Duodenal mucosa (tissue), 2 donors: ENCODE measurements around the gene GTPBP10.
"Not testable (repeated sequence)": the region's sequence is repeated elsewhere in the genome, so short reads cannot be mapped to it uniquely, and the experiment has no call there.

Experiments
- H3K27ac ChIP-seq: one replicate; pipeline ENCODE4 v1.7.0; 2013; ENCODE audit warnings: low read depth, low read length
- H3K27me3 ChIP-seq, 2 donors: one replicate each; pipeline ENCODE4 v1.7.0; 2013; ENCODE audit warnings: low read length in 2 of 2, control low read depth in 1 of 2; ENCODE audit not compliant: insufficient read depth in 2 of 2, control insufficient read depth in 1 of 2
- H3K36me3 ChIP-seq, 2 donors: one replicate each; pipeline ENCODE4 v1.7.0; 2013; ENCODE audit warnings: low read length in 2 of 2, control low read depth in 1 of 2; ENCODE audit not compliant: insufficient read depth in 2 of 2, control insufficient read depth in 1 of 2
- H3K4me1 ChIP-seq, 2 donors: one replicate each; pipeline ENCODE4 v1.7.0; 2013; ENCODE audit warnings: low read length in 2 of 2, control low read depth in 1 of 2; ENCODE audit not compliant: insufficient read depth in 2 of 2, control insufficient read depth in 1 of 2
- H3K4me3 ChIP-seq, 2 donors: one replicate each; pipeline ENCODE4 v1.7.0; 2013; ENCODE audit warnings: low read length in 2 of 2, low read depth in 1 of 2
- H3K9ac ChIP-seq, 2 donors: one replicate each; pipeline ENCODE4 v1.7.0; 2013; ENCODE audit warnings: low read length in 2 of 2, low read depth in 1 of 2
- H3K9me3 ChIP-seq, 2 donors: one replicate each; pipeline ENCODE4 v1.7.0; 2013; ENCODE audit warnings: low read length in 2 of 2, control low read depth in 1 of 2; ENCODE audit not compliant: control insufficient read depth in 1 of 2

GTPBP10 gene

DNA sequence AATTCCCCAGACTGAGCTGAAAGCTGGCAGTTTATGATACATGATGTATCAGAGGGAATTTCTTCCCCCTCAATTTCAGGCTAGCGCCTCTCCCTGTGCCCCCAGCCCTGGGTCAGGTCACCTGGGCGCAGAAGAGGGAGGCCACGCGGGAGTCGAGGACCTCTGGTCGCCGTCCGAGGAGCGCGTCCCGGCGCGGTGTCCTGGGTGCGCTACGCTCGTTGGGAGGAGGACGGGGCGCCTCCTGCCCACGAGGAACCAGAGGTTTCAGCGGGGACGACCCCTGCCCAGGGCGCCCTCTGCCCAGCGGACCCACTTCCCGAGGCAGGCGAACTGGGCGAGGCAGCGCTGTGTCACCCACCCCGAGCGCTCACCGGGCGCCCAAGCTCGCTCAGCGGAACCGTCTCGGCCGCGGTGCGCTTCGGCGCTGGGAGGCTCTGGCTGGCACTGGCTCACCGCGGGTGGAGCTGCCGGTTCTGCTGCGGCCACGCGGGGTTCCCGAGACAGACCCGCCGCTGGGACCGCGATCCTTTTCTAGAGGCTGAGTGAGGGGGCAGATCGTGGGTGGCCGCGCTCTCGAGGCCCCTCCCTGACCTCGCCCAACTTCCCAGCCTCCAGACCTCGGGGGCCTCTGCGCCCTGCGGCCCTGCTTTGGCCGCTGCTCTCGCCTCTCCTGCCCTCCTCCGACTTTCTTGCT, 25.6 kb upstream of the GTPBP10 start, which contains the start of gene FAM237B:
Gene FAM237B (minus strand): TSS at position 504 of the 694 bp plus-strand sequence. CDS start 1,556 bp downstream, outside the sequence.
- H3K9me3 ChIP-seq: no peaks in the 10 kb centered on the region
- no peak within 1 kb of the TSS for H3K27ac ChIP-seq
- no peaks in the 10 kb centered on the region for H3K36me3 ChIP-seq
- H3K4me3 ChIP-seq: peak within 1 kb of the TSS; percentile 18 to 53
- no peaks in the 10 kb centered on the region for H3K4me1 ChIP-seq
- H3K27me3 ChIP-seq: peaks cover 29 to 33% of the 10 kb centered on the region in 2 donors
- no peak within 1 kb of the TSS for H3K9ac ChIP-seq

DNA sequence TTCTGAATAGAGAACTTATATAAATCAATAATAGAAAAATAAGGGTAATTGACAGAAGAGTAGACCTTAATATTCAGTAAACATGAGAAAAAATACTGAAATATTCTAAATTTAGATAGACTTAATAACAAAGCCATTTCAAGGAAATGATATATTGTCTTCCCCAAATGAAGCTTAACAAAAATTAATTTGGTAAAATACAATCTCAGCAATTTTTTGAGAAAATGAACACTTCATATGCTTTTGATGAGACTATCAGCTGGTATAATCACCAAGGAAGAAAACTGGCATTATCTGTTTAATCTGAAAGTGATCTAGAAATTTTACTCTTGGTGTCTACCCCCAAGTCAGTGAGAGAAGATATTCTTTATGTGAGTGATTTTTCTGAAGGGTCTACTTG, 23.7 kb upstream of the GTPBP10 start:
- Histone ChIP-seq H3K9me3 (no peaks in the 10 kb centered on the region), H3K4me1 (no peaks in the 10 kb centered on the region), H3K9ac (no peak overlapping the region), H3K27ac (no peak overlapping the region), H3K27me3 (peaks cover 29 to 30% of the 10 kb centered on the region in 2 donors), H3K36me3 (no peaks in the 10 kb centered on the region), H3K4me3 (no peak overlapping the region)

DNA sequence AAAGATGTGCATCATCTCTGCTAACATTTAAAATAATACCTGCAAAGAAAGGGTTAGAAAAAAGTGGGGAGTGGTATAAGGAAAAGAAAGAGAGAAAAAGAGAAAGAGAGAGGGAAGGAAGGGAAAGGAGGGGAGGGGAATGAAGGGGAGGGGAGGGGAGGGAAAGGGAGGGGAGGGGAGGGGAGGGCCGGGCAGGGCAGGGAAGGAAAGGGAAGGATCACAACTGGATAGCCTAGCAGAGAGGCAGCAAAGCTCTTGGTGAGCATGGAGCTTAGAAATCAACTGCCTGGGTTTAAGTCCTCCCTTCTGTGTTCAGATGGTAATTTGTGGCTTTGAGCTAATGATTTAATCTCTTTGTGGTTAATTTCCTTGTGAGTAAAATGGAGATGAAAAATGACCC, 20.0 kb upstream of the GTPBP10 start:
- Histone ChIP-seq H3K4me3 (no peak overlapping the region), H3K36me3 (no peaks in the 10 kb centered on the region), H3K9ac (no peak overlapping the region), H3K4me1 (no peaks in the 10 kb centered on the region), H3K9me3 (no peaks in the 10 kb centered on the region), H3K27me3 (peaks cover 10 to 11% of the 10 kb centered on the region in 2 donors), H3K27ac (no peak overlapping the region)

DNA sequence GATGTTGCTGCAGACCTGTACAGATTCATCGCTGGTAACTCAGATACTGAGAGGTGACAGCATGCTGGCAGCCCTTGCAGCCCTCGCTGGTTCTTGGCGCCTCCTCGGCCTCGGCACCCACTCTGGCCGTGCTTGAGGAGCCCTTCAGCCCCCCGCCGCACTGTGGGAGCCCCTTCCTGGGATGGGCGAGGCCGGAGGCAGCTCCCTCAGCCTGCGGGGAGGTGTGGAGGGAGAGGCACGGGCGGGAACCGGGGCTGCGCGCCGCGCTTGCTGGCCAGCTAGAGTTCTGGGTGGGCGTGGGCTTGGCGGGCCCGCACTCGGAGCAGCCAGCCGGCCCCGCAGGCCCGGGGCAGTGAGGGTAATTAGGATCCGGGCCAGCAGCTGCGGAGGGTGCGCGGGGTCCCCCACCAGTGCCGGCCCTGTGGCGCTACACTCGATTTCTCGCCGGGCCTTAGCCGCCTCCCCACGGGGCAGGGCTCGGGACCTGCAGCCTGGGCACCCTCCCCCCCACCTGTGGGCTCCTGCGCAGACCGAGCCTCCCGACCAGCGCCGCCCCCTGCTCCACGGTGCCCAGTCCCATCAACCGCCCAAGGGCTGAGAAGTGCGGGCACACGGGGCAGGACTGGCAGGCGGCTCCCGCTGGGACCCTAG, 12.2 kb upstream of the GTPBP10 start:
- Histone ChIP-seq H3K9ac (no peak overlapping the region), H3K36me3 (no peaks in the 10 kb centered on the region), H3K27me3 (no peaks in the 10 kb centered on the region), H3K4me1 (no peaks in the 10 kb centered on the region), H3K4me3 (no peak overlapping the region), H3K9me3 (no peaks in the 10 kb centered on the region), H3K27ac (no peak overlapping the region)

DNA sequence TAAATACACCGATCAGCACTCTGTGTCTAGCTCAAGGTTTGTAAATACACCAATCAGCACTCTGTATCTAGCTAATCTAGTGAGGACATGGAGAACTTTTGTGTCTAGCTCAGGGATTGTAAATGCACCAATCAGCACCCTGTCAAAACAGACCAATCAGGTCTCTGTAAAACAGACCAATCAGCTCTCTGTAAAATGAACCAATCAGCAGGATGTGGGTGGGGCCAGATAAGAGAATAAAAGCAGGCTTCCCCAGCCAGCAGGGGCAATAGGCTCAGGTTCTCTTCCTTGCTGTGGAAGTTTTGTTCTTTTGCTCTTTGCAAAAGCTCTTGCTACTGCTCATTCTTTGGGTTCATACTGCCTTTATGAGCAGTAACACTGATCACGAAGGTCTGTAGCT, 11.6 kb upstream of the GTPBP10 start:
- not testable (repeated sequence) for H3K27ac ChIP-seq, H3K4me3 ChIP-seq, H3K36me3 ChIP-seq, H3K27me3 ChIP-seq, H3K9me3 ChIP-seq, H3K4me1 ChIP-seq, H3K9ac ChIP-seq

DNA sequence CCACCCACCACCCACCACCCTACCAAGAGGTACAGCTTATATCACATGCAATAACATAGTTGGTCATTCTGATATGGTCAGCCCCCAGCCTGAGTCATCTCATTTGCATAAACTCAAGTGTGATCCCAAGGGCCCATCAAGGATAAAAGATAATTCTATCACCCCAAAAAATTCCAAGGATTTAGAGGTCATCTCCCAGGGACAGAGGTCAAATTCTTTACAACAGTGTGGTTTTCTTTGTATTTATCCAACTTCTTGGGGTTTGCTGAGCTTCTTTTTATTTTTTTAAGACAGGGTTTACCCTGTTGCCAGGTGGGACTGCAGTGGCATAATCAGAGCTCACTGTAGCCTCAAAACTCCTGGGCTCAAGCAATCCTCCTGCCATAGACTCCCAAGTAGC, 9.4 kb upstream of the GTPBP10 start:
- no peak overlapping the region for H3K9ac ChIP-seq
- no peak overlapping the region for H3K4me3 ChIP-seq
- no peaks in the 10 kb centered on the region for H3K4me1 ChIP-seq
- no peaks in the 10 kb centered on the region for H3K36me3 ChIP-seq
- no peaks in the 10 kb centered on the region for H3K27me3 ChIP-seq
- H3K9me3 ChIP-seq: no peaks in the 10 kb centered on the region
- no peak overlapping the region for H3K27ac ChIP-seq

DNA sequence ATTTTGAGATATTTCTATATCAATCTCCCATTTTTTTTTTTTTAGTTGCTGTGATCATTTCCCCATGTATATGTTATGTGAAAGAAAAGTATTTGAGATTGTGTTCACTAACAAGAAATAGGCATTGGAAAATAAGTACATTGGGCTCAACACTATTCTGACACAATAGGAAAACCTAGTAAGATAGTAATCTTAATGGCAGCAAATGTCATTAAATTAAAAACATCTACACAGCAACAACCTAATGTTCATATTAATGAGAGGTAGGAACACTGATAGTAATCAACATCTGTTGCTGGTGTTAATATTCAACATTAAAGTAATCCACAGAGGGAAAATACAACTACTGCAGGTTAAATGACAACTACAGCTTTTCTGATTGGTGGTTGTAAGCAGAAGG, 1.5 kb upstream of the GTPBP10 start:
- no peaks in the 10 kb centered on the region for H3K36me3 ChIP-seq
- H3K27me3 ChIP-seq: no peaks in the 10 kb centered on the region
- peak overlapping the region; percentile 81 to 83 for H3K4me3 ChIP-seq
- peaks cover 12 to 18% of the 10 kb centered on the region in 2 donors for H3K4me1 ChIP-seq
- no peak overlapping the region for H3K27ac ChIP-seq
- H3K9me3 ChIP-seq: no peaks in the 10 kb centered on the region
- H3K9ac ChIP-seq: no peak overlapping the region

DNA sequence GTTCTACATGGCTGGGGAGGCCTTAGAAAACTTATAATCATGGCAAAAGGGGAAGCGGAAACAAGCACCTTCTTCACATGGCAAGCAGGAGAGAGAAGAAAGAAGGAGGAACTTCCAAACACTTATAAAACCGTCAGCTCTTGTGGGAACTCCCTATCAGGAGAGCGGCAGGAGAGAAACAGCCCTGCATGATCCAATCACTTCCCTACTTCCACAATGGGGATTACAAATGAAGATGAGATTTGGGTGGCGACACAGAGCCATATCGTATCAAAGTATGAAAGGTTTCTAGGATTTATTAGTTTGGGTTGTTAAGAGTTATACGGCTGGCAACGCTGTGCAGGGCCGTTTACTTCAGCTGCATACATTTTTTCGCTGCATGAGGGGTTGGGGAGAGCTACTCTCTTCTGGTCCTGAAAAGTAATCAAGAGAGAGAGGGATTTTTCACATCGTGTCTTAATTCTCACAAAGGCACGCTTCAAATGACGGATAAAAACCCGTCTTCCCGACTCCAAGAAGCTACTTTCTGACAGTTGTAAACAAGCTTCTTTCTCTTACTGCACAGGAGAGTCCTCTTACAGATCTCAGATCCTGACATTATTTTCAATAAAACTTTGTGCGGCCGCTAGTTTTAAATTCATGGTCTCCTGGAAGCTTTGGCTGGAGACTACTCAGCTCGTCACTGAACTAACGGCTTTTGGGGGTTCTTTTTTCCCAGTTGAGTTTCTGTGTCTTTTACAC, 751 bp upstream of the GTPBP10 start:
- no peaks in the 10 kb centered on the region for H3K9me3 ChIP-seq
- H3K9ac ChIP-seq: peak overlapping the region; percentile 67 to 79
- peak overlapping the region; percentile 81 to 83 for H3K4me3 ChIP-seq
- H3K27ac ChIP-seq: peak overlapping the region; percentile 54
- H3K4me1 ChIP-seq: peaks cover 12 to 18% of the 10 kb centered on the region in 2 donors
- H3K36me3 ChIP-seq: no peaks in the 10 kb centered on the region
- H3K27me3 ChIP-seq: no peaks in the 10 kb centered on the region

DNA sequence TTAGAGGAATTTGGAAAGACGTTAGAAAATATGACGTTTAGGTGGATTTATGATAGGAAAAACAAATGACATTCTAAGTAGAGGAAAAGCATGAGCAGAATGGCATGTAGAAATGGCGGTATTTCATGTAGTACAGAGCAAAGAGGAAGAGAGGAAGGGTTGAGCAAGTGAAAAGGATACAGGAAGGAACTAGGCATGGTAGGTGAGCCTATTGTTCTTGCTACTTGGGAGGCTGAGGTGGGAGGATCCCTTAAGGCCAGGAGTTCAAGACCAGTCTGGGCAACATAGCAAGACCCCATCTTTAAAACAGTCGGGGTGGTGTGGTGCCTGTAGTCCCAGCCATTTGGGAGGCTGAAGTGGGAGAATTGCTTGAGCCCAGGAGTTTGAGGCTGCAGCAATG, 1.2 kb downstream of the GTPBP10 start:
- Histone ChIP-seq H3K27ac (no peak overlapping the region), H3K27me3 (no peaks in the 10 kb centered on the region), H3K9me3 (no peaks in the 10 kb centered on the region), H3K9ac (peak overlapping the region in 1 of 2 donors; percentile 79), H3K4me3 (peak overlapping the region; percentile 81 to 83), H3K36me3 (no peaks in the 10 kb centered on the region), H3K4me1 (peaks cover 12 to 18% of the 10 kb centered on the region in 2 donors)

DNA sequence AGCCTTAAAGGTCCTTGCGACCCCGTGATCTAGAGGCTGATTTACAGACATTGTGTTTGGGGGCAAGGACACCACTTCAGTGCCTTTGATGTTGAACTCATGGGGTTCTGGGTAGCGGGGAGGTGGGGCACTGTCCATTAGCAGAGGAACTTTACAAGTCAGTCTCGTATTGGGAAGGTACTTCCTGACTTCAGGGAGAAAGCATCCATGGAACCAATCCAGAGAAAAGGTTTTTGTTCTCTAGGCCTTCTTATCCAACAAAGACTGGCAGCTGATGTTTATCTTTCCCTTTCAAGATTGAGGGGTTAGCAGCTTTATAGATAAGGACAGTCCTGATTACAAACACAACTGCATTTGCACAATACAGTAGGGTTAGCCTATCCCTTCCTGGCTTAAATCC, 2.8 kb downstream of the GTPBP10 start:
- Histone ChIP-seq H3K27ac (no peak overlapping the region), H3K27me3 (no peaks in the 10 kb centered on the region), H3K9me3 (no peaks in the 10 kb centered on the region), H3K4me1 (peaks cover 12 to 18% of the 10 kb centered on the region in 2 donors), H3K36me3 (peaks cover 0 to 5% of the 10 kb centered on the region in 2 donors), H3K4me3 (no peak overlapping the region), H3K9ac (no peak overlapping the region)
